Left ventricle myocardium inferior (tissue), 1 donor: ENCODE data around the gene BRIP1. TPM values are rescaled to one million over a fixed set of nuclear protein-coding genes. Genes with fewer than 3 reads are reported as not detected.

Experiments
- DNase-seq: peaks from one replicate; pipeline ENCODE4 v3.0.0-alpha.2; 2020
- H3K27ac ChIP-seq: fragments of 200-600 bp; replicated peaks from 2 replicates; pipeline ENCODE4 v1.8.0; 2021
- H3K27me3 ChIP-seq: fragments of 200-600 bp; 2 replicates; pipeline ENCODE4 v1.8.0; 2021; ENCODE audit warnings: low read depth
- H3K36me3 ChIP-seq: fragments of 200-600 bp; 2 replicates; pipeline ENCODE4 v1.8.0; 2021
- H3K4me1 ChIP-seq: fragments of 200-600 bp; 2 replicates; pipeline ENCODE4 v1.8.0; 2021
- H3K4me3 ChIP-seq: fragments of 200-600 bp; 2 replicates; pipeline ENCODE4 v1.8.0; 2021; ENCODE audit warnings: mild to moderate bottlenecking, moderate library complexity
- H3K9me3 ChIP-seq: fragments of 200-600 bp; replicated peaks from 2 replicates; pipeline ENCODE4 v1.8.0; 2021
- CTCF ChIP-seq: fragments of 200-600 bp; IDR thresholded peaks from 2 replicates; pipeline ENCODE4 v1.8.0; 2021; ENCODE audit warnings: antibody characterized with exemption, mild to moderate bottlenecking, borderline replicate concordance
- intact Hi-C: fragments of 100-400 bp; cut with micrococcal nuclease; formaldehyde crosslinking; loops from one replicate; pipeline ENCODE4 v1.11.0; 2022
- total RNA-seq: library from RNA; stranded (reverse); fragmentation: NEBNext Ultra II Directional; extraction: Animal tissue kit (Norgen Biotek cat#: 25700); gene quantifications from one replicate; pipeline ENCODE4 v1.2.1, GENCODE V29; 2021
- donor health status: DM: no; HTN: yes; CAD: no; lungs with severe emphysema.

The BRIP1 gene
- total RNA-seq, 1 donor from 2014 or later: 0.22 TPM

GRCh38 chr17:61746248-61746985 is 116.9 kb downstream of the BRIP1 start:
- Histone ChIP-seq H3K36me3 (no peaks in the 10 kb centered on the region), H3K27ac (no peak overlapping the region), H3K4me3 (no peak overlapping the region), H3K9me3 (peaks cover 47% of the 10 kb centered on the region), H3K27me3 (no peaks in the 10 kb centered on the region), H3K4me1 (no peaks in the 10 kb centered on the region)
- no peak for TF ChIP-seq CTCF
- DNase-seq: no peak
- intact Hi-C loops: no loop called here

GRCh38 chr17:61744804-61745203 is 118.5 kb downstream of the BRIP1 start:
- H3K27me3 ChIP-seq: no peaks in the 10 kb centered on the region
- no peak overlapping the region for H3K27ac ChIP-seq

GRCh38 chr17:61744252-61744651 is 119.1 kb downstream of the BRIP1 start:
- no peaks in the 10 kb centered on the region for H3K4me1 ChIP-seq
- H3K27ac ChIP-seq: no peak overlapping the region
- intact Hi-C loops: no loop called here
- H3K4me3 ChIP-seq: no peak overlapping the region
- no peaks in the 10 kb centered on the region for H3K27me3 ChIP-seq
- no peak for TF ChIP-seq CTCF
- peaks cover 48% of the 10 kb centered on the region for H3K9me3 ChIP-seq
- H3K36me3 ChIP-seq: no peaks in the 10 kb centered on the region
- no peak for DNase-seq

More at GRCh38 chr17:61744804-61745203, 118.5 kb downstream of the BRIP1 start:
- no peak for TF ChIP-seq CTCF
- intact Hi-C loops: no loop called here
- no peak overlapping the region for H3K4me3 ChIP-seq
- no peak for DNase-seq
- H3K4me1 ChIP-seq: no peaks in the 10 kb centered on the region
- H3K36me3 ChIP-seq: no peaks in the 10 kb centered on the region
- peaks cover 53% of the 10 kb centered on the region for H3K9me3 ChIP-seq

- Histone ChIP-seq H3K27me3 (no peaks in the 10 kb centered on the region), H3K27ac (no peak overlapping the region), H3K4me1 (no peaks in the 10 kb centered on the region), H3K36me3 (no peaks in the 10 kb centered on the region), H3K9me3 (peaks cover 47% of the 10 kb centered on the region), H3K4me3 (no peak overlapping the region)
- intact Hi-C loops: no loop called here
- DNase-seq: no peak
- TF ChIP-seq CTCF: no peak
These were observed 119.6 kb downstream of the BRIP1 start for GRCh38 chr17:61743766-61744165.

- Histone ChIP-seq H3K36me3 (no peaks in the 10 kb centered on the region), H3K4me1 (no peaks in the 10 kb centered on the region), H3K9me3 (peaks cover 49% of the 10 kb centered on the region), H3K27ac (no peak overlapping the region), H3K27me3 (no peaks in the 10 kb centered on the region), H3K4me3 (no peak overlapping the region)
- DNase-seq: no peak
- TF ChIP-seq CTCF: no peak
- intact Hi-C loops: no loop called here
These were observed 124.3 kb downstream of the BRIP1 start for GRCh38 chr17:61739002-61739401.
